Measurements from ENCODE around the gene CTBP1.

The CTBP1 gene

GRCh38 chr4:1179976-1180375, 69.0 kb downstream of the CTBP1 start:
- TF ChIP-seq, protein P1, sequence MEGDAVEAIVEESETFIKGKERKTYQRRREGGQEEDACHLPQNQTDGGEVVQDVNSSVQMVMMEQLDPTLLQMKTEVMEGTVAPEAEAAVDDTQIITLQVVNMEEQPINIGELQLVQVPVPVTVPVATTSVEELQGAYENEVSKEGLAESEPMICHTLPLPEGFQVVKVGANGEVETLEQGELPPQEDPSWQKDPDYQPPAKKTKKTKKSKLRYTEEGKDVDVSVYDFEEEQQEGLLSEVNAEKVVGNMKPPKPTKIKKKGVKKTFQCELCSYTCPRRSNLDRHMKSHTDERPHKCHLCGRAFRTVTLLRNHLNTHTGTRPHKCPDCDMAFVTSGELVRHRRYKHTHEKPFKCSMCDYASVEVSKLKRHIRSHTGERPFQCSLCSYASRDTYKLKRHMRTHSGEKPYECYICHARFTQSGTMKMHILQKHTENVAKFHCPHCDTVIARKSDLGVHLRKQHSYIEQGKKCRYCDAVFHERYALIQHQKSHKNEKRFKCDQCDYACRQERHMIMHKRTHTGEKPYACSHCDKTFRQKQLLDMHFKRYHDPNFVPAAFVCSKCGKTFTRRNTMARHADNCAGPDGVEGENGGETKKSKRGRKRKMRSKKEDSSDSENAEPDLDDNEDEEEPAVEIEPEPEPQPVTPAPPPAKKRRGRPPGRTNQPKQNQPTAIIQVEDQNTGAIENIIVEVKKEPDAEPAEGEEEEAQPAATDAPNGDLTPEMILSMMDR (conservative IDR thresholded peaks at IDR 0.05), result no peak
- TF ChIP-seq ZFX (IDR thresholded peaks at IDR 0.05), result no peak
- H3K27ac ChIP-seq, result no peak overlapping the region

- TF ChIP-seq, protein P1 (conservative IDR thresholded peaks at IDR 0.05), result no peak
- no peak for TF ChIP-seq ZFX (IDR thresholded peaks at IDR 0.05)
- peak overlapping the region; percentile 14; the same call in 1 of the 2 replicates for H3K27ac ChIP-seq
These were observed 69.9 kb downstream of the CTBP1 start for GRCh38 chr4:1179089-1179441.

DNA sequence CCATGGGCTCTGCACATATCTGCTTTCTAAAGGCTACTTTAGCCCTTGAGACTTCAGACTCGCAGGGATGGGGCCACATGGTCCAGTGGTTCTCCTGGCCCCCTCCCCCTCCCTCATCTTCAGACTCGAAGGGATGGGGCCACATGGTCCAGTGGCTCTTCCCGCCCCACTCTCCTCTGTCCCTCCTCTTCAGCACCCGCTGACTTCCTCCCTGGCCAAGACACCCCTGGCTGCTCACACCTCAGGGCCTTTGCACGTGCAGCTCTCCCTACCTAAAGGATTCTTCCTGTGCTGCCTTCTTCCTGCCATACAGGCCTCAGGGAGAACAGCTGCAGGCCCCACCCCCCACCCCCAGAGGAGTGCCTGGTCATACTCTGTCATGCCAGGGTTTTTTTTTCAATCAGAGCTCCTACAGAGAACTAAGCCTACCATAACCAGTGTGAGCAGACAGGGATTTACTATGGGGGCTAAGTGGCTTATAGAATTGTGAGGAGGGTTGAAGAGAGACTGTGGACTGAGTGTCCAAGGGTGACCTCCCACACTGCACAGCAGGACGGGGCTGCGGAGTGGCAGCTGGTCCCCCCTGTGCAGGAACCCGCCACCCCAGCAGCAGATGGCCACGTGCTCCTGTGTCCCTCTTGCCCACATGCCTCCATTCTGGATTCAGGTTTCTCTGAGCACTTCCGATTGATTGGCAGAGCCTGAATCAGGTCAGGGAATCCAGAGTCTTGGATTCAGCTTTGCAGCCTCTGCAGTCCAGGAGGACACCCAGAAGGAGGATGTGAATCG, 70.4 kb downstream of the CTBP1 start:
- peak overlapping the region; percentile 14; the same call in 1 of the 2 replicates for H3K27ac ChIP-seq
- TF ChIP-seq ZFX (IDR thresholded peaks at IDR 0.05), result no peak
- TF ChIP-seq, protein P1 (conservative IDR thresholded peaks at IDR 0.05), result no peak

- H3K27ac ChIP-seq, result peak overlapping the region; percentile 9
- TF ChIP-seq, protein P1 (conservative IDR thresholded peaks at IDR 0.05), result no peak
- TF ChIP-seq ZFX (IDR thresholded peaks at IDR 0.05), result no peak
These were observed 71.4 kb downstream of the CTBP1 start for GRCh38 chr4:1177274-1178141.

DNA sequence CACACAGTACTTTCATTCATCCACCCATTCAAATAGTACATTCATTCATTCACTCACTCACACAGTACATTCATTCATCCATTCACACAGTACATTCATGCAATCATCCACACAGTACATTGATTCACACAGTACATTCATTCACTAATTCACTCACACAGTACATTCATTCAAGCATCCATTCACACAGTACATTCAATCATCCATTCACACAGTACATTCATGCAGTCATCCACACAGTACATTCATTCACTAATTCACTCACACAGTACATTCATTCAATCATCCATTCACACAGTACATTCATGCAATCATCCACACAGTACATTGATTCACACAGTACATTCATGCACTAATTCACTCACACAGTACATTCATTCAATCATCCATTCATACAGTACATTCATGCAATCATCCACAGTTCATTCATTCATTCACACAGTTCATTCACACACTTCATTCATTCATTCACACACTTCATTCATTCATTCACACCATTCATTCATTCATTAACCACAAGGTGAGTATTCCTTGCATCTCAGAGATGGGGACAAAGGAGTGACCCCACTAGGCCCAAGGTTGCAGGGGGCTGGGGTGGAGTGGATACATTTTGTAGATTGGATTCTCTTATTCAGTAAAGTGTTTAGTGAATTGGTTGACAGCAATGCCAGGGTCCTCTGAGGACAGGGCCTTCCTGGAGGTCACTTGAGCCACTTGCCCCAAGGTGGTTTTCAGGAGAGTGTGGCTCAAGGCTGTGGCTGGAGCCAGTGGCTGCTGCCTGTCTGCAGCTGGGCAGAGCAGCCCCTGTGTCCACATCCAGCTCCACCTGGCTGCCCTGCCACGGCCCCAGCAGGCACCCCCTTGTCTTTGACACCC, 72.3 kb downstream of the CTBP1 start:
- H3K27ac ChIP-seq, result peak overlapping the region; percentile 9
- TF ChIP-seq ZFX (IDR thresholded peaks at IDR 0.05), result no peak
- TF ChIP-seq, protein P1 (conservative IDR thresholded peaks at IDR 0.05), result no peak

- H3K27ac ChIP-seq, result no peak overlapping the region; the same call in 1 of the 2 replicates
- TF ChIP-seq, protein P1 (conservative IDR thresholded peaks at IDR 0.05), result no peak
- no peak for TF ChIP-seq ZFX (IDR thresholded peaks at IDR 0.05)
These were observed 73.2 kb downstream of the CTBP1 start for GRCh38 chr4:1175635-1176229.
